Measurements from ENCODE around the gene SMG5.

GRCh38 chr1:156246781-156247459, 35.7 kb downstream of the SMG5 start:
- no peak for TF ChIP-seq CTCF (IDR thresholded peaks at IDR 0.05)
- TF ChIP-seq POLR2A (IDR thresholded peaks at IDR 0.05), result no peak

All from thyroid gland (tissue), 4 donors.